GM23248 (cell line): ENCODE data around the gene DYNC2LI1.

Experiments used
- EZH2 ChIP-seq: fragments of 200-600 bp; sonication (generic); IDR thresholded peaks from 2 replicates; pipeline ENCODE4 v1.6.1; 2018; ENCODE audit warnings: antibody characterized with exemption, mild to moderate bottlenecking; ENCODE audit not compliant: insufficient read depth, poor library complexity, severe bottlenecking
- EZH2phosphoT487 ChIP-seq: fragments of 200-600 bp; sonication (generic); IDR thresholded peaks from 2 replicates; pipeline ENCODE4 v1.6.1; 2018; ENCODE audit warnings: antibody characterized with exemption, moderate library complexity, mild to moderate bottlenecking, low read depth; ENCODE audit not compliant: insufficient read depth

DNA sequence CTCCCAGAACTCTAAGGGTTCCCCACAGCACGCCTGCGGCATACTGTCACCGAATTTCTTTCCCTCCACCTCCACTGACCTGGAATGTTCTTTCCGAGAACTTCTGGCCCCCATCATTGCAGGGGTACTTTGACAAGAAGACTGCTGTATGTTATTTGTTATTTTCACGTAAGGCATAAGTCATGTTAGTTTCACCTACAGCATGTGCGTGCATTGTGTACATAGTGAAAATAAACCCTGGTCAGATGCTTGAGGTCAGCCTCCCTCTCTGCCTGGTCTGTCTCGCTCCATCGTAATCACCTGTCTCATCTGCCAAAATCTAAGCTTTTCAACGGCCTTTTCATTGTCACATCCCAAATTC is 69.0 kb downstream of the DYNC2LI1 start:
- no peak for TF ChIP-seq EZH2
- TF ChIP-seq EZH2phosphoT487, result no peak
